LoVo (cell line): ENCODE results near the gene HNRNPH2.

Experiments used
- DNase-seq: peaks from one replicate; pipeline ENCODE4 v3.0.0-alpha.2; 2016; ENCODE audit warnings: low spot score

Gene HNRNPH2

GRCh38 chrX:101462892-101463291 is 54.9 kb downstream of the HNRNPH2 start:
- peak; percentile 4 for DNase-seq
